ENCODE measurements around the gene FAM3C.
"Not testable (repeated sequence)": the region's sequence is repeated elsewhere in the genome, so short reads cannot be mapped to it uniquely, and the experiment has no call there.

The FAM3C gene

GRCh38 chr7:121329191-121330052 lies 66.7 kb downstream of the FAM3C start:
- DNase-seq, result peak; percentile 20

- no peak for DNase-seq
Observed at GRCh38 chr7:121328508-121329190, 67.5 kb downstream of the FAM3C start, which contains the start of gene WNT16. WNT16 (plus strand) TSS chr7:121329000; CDS start chr7:121329293, 293 bp downstream.

- DNase-seq, result no peak
Observed at GRCh38 chr7:121327671-121328070, 68.4 kb downstream of the FAM3C start.

- DNase-seq, result no peak
Observed at GRCh38 chr7:121323515-121324302, 72.4 kb downstream of the FAM3C start.

- DNase-seq, result no peak
Observed at GRCh38 chr7:121322460-121322859, 73.6 kb downstream of the FAM3C start.

- DNase-seq, result not testable (repeated sequence)
Observed at GRCh38 chr7:121315170-121315569, 80.9 kb downstream of the FAM3C start.

- peak; percentile 76 for DNase-seq
Observed at GRCh38 chr7:121313793-121314676, 82.1 kb downstream of the FAM3C start.

GRCh38 chr7:121313220-121313792 lies 82.8 kb downstream of the FAM3C start:
- DNase-seq, result no peak

- no peak for DNase-seq
Observed at GRCh38 chr7:121307021-121307574, 89.0 kb downstream of the FAM3C start.

- no peak for DNase-seq
Observed at GRCh38 chr7:121306565-121306964, 89.5 kb downstream of the FAM3C start.

- DNase-seq, result peak; percentile 54
Observed at GRCh38 chr7:121305109-121305508, 91.0 kb downstream of the FAM3C start.

- no peak for DNase-seq
Observed at GRCh38 chr7:121304102-121304658, 91.9 kb downstream of the FAM3C start.

- no peak for DNase-seq
Observed at GRCh38 chr7:121303422-121304101, 92.5 kb downstream of the FAM3C start.

GRCh38 chr7:121302214-121302745 lies 93.8 kb downstream of the FAM3C start:
- peak; percentile 81 for DNase-seq

GRCh38 chr7:121301446-121302213 lies 94.5 kb downstream of the FAM3C start:
- peak; percentile 31 for DNase-seq

GRCh38 chr7:121300685-121301420 lies 95.3 kb downstream of the FAM3C start:
- DNase-seq, result no peak

All from fibroblast of skin of right biceps (primary cell).